ES-I3 (cell line): ENCODE data around the gene CAB39.
"Not testable (repeated sequence)": the region's sequence is repeated elsewhere in the genome, so short reads cannot be mapped to it uniquely, and the experiment has no call there.

Experiments
- H3K36me3 ChIP-seq: 2 replicates; pipeline ENCODE4 v1.6.1; 2013; ENCODE audit warnings: mild to moderate bottlenecking, low read length, control low read depth, moderate library complexity; ENCODE audit not compliant: insufficient read depth
- H3K4me1 ChIP-seq: 2 replicates; pipeline ENCODE4 v1.6.1; 2013; ENCODE audit warnings: mild to moderate bottlenecking, control low read depth, low read length; ENCODE audit not compliant: insufficient read depth
- H3K9ac ChIP-seq: 2 replicates; pipeline ENCODE4 v1.6.1; 2013; ENCODE audit warnings: low read depth, mild to moderate bottlenecking, low read length, moderate library complexity
- H3K9me3 ChIP-seq: 2 replicates; pipeline ENCODE4 v1.6.1; 2013; ENCODE audit warnings: mild to moderate bottlenecking, low read length, moderate library complexity; ENCODE audit not compliant: control insufficient read depth, insufficient read depth

The CAB39 gene

GRCh38 chr2:230713331-230714135, 891 bp downstream of the CAB39 start:
- Histone ChIP-seq H3K4me1 (peaks cover 24% of the 10 kb centered on the region), H3K36me3 (no peaks in the 10 kb centered on the region)

GRCh38 chr2:230714136-230714480, 1.5 kb downstream of the CAB39 start:
- H3K9ac ChIP-seq: peak overlapping the region; percentile 68; the same call in 1 of the 2 replicates
- H3K9me3 ChIP-seq: no peaks in the 10 kb centered on the region
- H3K4me1 ChIP-seq: peaks cover 28% of the 10 kb centered on the region
- no peaks in the 10 kb centered on the region for H3K36me3 ChIP-seq

More at GRCh38 chr2:230713331-230714135, 891 bp downstream of the CAB39 start:
- Histone ChIP-seq H3K9ac (peak overlapping the region; percentile 68), H3K9me3 (no peaks in the 10 kb centered on the region)

GRCh38 chr2:230715201-230715600, 2.6 kb downstream of the CAB39 start:
- Histone ChIP-seq H3K9me3 (no peaks in the 10 kb centered on the region), H3K36me3 (no peaks in the 10 kb centered on the region), H3K4me1 (peaks cover 35% of the 10 kb centered on the region), H3K9ac (no peak overlapping the region)

- Histone ChIP-seq H3K4me1 (peaks cover 46% of the 10 kb centered on the region), H3K9ac (no peak overlapping the region)
These were observed 3.9 kb downstream of the CAB39 start for GRCh38 chr2:230716588-230716987.

DNA sequence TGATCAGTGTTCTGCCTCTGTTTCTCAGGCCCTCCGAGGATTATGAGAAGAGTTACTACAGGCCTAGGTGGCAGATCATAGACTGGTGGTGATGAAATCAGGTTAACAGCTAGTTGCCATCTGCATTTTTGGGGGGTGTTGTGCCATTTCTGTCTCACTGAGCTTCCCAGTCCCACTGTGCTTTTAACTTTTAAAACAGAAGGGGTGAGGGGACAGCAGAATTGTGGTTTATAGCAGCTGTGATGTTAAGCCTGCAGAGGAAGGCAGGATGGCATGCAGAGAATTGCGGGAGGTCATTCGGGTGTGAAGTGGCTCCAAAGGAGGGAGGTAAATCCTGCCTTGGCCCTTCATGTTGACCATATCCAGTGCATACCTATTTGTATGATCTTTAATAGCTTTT, 5.0 kb downstream of the CAB39 start:
- Histone ChIP-seq H3K36me3 (no peaks in the 10 kb centered on the region), H3K9me3 (no peaks in the 10 kb centered on the region), H3K4me1 (peaks cover 51% of the 10 kb centered on the region), H3K9ac (no peak overlapping the region)

More at GRCh38 chr2:230716588-230716987, 3.9 kb downstream of the CAB39 start:
- H3K9me3 ChIP-seq: no peaks in the 10 kb centered on the region
- H3K36me3 ChIP-seq: no peaks in the 10 kb centered on the region

- Histone ChIP-seq H3K36me3 (no peaks in the 10 kb centered on the region), H3K9ac (no peak overlapping the region), H3K9me3 (no peaks in the 10 kb centered on the region), H3K4me1 (peaks cover 59% of the 10 kb centered on the region)
These were observed 6.7 kb downstream of the CAB39 start for GRCh38 chr2:230719340-230719739.

DNA sequence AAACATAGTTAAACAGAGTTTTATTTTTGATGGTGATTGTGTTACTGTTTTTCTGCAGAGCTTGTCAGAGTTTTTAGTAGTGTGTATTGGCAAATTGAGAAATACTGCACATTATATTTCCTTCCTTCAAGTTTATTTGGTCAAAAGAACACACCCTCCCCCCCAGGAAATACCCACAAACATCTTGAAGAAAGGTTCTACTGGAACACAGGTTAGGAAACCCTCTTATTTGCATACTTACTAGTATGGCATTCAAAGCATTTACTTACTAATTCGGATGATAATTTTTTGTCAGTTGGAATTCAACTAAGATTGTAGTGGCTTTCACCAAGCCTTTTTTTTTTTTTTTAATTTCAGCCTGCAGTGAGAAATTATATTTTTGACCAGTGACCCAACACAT, 9.1 kb downstream of the CAB39 start:
- no peaks in the 10 kb centered on the region for H3K36me3 ChIP-seq
- peaks cover 50% of the 10 kb centered on the region for H3K4me1 ChIP-seq
- H3K9ac ChIP-seq: peak overlapping the region; percentile 12; the same call in 1 of the 2 replicates
- H3K9me3 ChIP-seq: no peaks in the 10 kb centered on the region

DNA sequence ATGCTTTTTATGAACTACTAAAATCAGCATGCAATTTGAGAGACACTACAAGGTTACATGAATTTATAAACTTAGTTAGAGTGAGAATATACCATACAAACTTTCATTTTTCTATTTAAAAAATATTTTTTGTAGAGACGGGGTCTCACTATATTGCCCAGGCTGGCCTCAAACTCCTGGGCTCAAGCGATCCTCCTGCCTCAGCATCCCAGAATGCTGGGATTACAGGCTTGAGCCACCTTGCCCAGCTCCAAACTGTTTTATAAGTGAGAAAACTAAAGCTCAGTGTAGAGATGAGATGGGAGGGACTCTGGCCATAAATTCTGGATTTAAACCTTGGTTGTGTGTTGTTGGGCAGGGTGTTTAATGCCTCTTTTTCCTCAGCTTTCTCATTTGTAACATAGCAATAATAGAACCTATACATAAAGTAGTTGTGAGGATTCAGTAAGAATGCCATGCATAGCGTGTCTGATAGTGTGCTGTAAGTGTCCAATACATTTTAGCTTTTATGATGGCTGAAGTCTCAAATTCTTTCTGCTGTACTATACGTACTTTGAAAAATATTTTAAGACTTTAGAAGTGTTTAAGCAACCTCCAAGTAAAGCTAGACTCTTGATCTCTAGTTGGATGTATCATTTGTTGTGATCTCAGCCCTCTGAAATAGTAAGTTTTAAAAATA, 9.7 kb downstream of the CAB39 start:
- Histone ChIP-seq H3K9ac (no peak overlapping the region), H3K4me1 (peaks cover 47% of the 10 kb centered on the region), H3K9me3 (no peaks in the 10 kb centered on the region)

DNA sequence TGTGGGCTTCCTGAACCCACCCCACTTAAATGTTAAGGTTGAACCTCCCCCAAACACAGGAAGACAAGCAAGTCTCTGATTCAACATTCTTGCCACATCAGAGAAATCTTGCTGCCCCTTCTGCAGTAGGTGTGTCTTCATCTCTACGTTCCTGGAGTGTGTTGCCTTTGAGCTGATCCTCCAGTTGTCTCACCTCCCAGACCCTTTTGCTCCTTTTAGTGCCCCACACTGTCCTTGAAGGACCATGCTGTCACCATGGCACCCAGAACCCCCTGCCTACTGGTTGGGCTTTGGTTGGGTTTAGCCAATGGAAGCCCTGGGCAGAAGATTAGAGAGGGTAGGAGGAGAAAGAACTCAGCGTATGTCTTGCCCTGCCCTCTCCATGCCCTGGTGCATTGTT, 10.7 kb downstream of the CAB39 start:
- Histone ChIP-seq H3K4me1 (peaks cover 36% of the 10 kb centered on the region), H3K36me3 (no peaks in the 10 kb centered on the region), H3K9me3 (no peaks in the 10 kb centered on the region), H3K9ac (no peak overlapping the region)

More for the DNA sequence above, 9.7 kb downstream of the CAB39 start:
- H3K36me3 ChIP-seq: no peaks in the 10 kb centered on the region

DNA sequence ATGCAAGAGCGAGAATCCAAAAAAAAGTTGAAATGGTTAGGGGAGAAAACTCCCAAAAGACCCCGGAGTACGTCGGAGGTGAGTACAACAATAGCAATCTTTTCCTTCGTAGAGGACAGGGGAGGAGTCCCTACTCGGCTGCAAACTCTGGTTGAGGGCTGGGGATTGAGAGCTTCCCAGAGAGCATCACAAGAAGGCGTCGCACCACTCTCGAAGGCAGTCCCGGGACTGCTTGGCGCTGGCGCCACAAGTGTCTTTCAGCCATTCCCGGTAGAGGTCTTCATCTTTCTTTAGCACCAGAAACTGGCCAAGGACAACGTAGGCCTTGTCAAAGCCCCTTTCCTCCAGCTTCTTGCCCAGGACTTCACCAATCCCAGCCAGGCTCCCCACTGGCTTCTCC, 12.3 kb downstream of the CAB39 start:
- peaks cover 25% of the 10 kb centered on the region for H3K4me1 ChIP-seq
- H3K36me3 ChIP-seq: not testable (repeated sequence)

GRCh38 chr2:230731512-230731911, 18.9 kb downstream of the CAB39 start:
- H3K9ac ChIP-seq: no peak overlapping the region
- H3K4me1 ChIP-seq: peaks cover 3% of the 10 kb centered on the region; the same call in 1 of the 2 replicates
- no peaks in the 10 kb centered on the region for H3K9me3 ChIP-seq
- H3K36me3 ChIP-seq: no peaks in the 10 kb centered on the region

More for the DNA sequence above, 12.3 kb downstream of the CAB39 start:
- not testable (repeated sequence) for H3K9ac ChIP-seq, H3K9me3 ChIP-seq

- Histone ChIP-seq H3K9ac (no peak overlapping the region), H3K4me1 (peaks cover 3% of the 10 kb centered on the region; the same call in 1 of the 2 replicates), H3K9me3 (no peaks in the 10 kb centered on the region), H3K36me3 (no peaks in the 10 kb centered on the region)
These were observed 20.3 kb downstream of the CAB39 start for GRCh38 chr2:230732914-230733401.

DNA sequence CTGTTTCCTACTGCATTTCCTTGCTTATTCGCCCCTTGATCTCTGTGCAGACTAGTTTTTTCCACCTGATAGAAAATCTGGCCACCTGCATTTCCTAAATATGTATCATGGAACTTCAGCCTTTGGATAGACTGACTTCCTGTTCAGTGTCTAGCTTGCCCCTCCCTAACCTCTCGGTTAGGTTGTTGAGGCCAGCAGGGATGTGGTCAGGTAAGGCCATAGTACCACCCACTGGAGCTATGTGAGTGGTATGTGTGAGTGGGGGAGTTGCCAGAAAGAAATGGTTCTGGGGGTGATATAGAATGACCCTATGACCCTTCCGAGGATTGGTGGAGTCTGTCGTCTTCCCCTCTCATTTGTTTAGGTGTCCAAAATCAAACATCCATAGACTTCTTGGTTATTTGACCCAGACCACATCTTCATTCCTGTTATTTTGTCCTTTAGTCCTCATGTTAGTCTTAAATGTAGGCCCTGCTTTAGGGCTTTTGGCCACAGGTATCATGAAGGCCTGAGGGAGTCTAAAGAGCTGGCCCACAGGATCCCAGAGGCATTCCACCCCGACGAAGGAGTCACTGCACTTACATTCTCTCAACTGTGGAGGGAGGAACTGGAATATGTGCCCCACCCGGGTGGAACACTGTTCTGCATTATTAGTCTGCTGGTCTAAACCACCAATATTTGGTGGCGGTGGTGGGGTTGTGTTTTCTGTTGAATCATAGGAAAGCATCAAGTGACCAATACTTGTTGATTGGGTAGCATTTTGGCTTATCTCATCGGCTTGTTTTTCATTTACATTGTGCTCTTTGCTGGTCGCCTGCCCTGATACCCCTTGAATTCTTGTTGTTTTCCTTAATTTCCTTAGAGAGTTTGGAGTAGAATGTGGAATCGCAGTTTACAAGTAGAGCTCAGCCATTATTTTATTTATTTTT, 21.9 kb downstream of the CAB39 start:
- H3K9me3 ChIP-seq: no peaks in the 10 kb centered on the region
- peaks cover 3% of the 10 kb centered on the region; the same call in 1 of the 2 replicates for H3K4me1 ChIP-seq
- H3K9ac ChIP-seq: no peak overlapping the region
- no peaks in the 10 kb centered on the region for H3K36me3 ChIP-seq

DNA sequence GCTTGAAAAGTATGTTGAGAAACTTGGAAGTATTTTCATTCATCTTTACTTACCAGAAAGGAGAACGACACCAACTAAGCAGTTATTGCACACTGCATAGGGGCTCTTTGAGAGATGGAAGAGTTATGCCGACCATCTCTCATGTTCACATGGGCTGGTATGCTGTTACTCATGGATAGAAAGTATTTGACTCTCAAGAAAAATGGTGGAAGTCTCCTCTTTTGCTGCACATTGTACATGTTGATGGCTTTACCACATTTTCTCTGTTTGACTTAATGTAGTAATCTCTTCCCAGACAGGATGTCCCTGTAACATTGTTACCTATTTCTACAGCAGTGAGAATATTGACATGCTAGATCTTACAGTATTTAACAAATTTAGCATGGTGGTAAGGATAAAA, 23.2 kb downstream of the CAB39 start:
- Histone ChIP-seq H3K9ac (no peak overlapping the region), H3K4me1 (peaks cover 3% of the 10 kb centered on the region; the same call in 1 of the 2 replicates), H3K36me3 (no peaks in the 10 kb centered on the region), H3K9me3 (no peaks in the 10 kb centered on the region)
